SH-SY5Y (cell line): ENCODE data around the gene JPH4.

Experiments
- GATA2 ChIP-seq: IDR thresholded peaks from 2 replicates; pipeline ENCODE4 v1.6.1; 2011; ENCODE audit warnings: mild to moderate bottlenecking, low read depth, low read length
- GATA3 ChIP-seq: IDR thresholded peaks from 2 replicates; pipeline ENCODE4 v1.6.1; 2011; ENCODE audit warnings: low read depth, mild to moderate bottlenecking, low read length, moderate library complexity

DNA sequence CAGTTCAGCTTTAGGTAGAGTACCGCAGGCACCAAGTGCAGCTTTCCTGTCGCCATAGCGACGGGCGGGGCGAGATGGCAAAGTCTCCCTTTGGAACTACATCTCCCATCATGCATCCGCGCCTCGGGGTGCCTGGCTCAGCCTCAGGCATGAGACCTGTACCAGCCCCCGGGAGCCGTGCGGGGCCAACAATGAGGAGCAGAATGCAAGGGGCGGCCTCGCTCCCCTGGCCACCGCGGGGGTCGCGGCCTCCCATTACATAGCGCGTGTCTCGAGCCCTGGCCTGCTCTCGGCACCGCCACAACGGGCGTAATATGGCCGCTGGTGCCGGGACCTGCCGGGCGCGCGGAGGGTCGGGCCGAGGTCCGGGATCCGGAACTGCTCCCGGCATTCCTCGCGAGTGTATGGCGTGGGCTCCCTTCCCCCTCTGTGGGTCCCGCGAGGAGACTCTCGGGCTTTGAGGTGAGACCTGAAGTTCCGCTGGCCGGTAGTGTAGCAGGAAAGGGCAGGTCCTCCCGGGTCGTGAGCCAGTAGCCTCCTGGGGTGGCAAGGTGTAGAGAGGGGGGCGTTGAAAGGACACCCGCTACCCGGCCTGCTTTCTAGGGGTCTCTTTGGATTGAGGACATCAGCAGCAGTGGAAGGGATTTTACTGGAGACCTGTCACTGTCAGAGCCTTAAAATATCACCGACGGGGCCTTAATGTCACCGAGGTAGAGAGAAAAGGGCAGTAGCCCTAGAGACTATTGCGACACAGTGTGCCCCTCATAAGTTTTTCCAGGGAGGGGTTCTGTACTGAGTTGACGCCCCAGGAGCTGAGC, 22.5 kb downstream of the JPH4 start, which contains the start of gene THTPA:
- TF ChIP-seq GATA3, result no peak
- TF ChIP-seq GATA2, result no peak; the same call in 1 of the 2 replicates
